Lung (tissue), 12 donors: Measurements from ENCODE around the gene DYNLT1. TPM values are rescaled to one million over a fixed set of nuclear protein-coding genes. Genes with fewer than 3 reads are reported as not detected.
"Not testable (repeated sequence)": the region's sequence is repeated elsewhere in the genome, so short reads cannot be mapped to it uniquely, and the experiment has no call there.

Experiments used
- ATAC-seq: fragments of 200-7000 bp; cut with Tn5 transposase; one replicate; pipeline ENCODE4 v1.9.1; 2020; ENCODE audit warnings: moderate number of reproducible peaks; ENCODE audit not compliant: insufficient read depth, low FRiP score
- DNase-seq, 3 donors: peaks; one replicate each; pipeline ENCODE4 v3.0.0-alpha.2; 2013 to 2017
- H3K27ac ChIP-seq, 2 donors: one replicate each; pipeline ENCODE4 v1.5.1; 2013; ENCODE audit warnings: mild to moderate bottlenecking in 2 of 2, moderate library complexity in 2 of 2, control low read depth in 1 of 2, inconsistent platforms in 1 of 2, low read depth in 1 of 2, low read length in 1 of 2
- H3K27me3 ChIP-seq, 3 donors: one replicate each; pipeline ENCODE4 v1.5.1; 2013; ENCODE audit warnings: low read length in 2 of 3; ENCODE audit not compliant: control insufficient read depth in 3 of 3, insufficient read depth in 3 of 3
- H3K36me3 ChIP-seq, 4 donors: one replicate each; pipeline ENCODE4 v1.5.1; 2013; ENCODE audit warnings: low read length in 4 of 4, mild to moderate bottlenecking in 1 of 4, moderate library complexity in 1 of 4; ENCODE audit not compliant: control insufficient read depth in 4 of 4, insufficient read depth in 4 of 4
- H3K4me1 ChIP-seq, 5 donors: one replicate each; pipeline ENCODE4 v1.5.1; 2013; ENCODE audit warnings: low read length in 5 of 5, mild to moderate bottlenecking in 2 of 5, moderate library complexity in 1 of 5; ENCODE audit not compliant: control insufficient read depth in 5 of 5, insufficient read depth in 5 of 5
- H3K4me3 ChIP-seq: one replicate; pipeline ENCODE4 v1.5.1; 2013; ENCODE audit warnings: mild to moderate bottlenecking, control low read depth, moderate library complexity
- H3K9ac ChIP-seq, 2 donors: one replicate each; pipeline ENCODE4 v1.5.1; 2013; ENCODE audit warnings: low read length in 2 of 2, control low read depth in 1 of 2; ENCODE audit not compliant: insufficient read depth in 1 of 2
- H3K9me3 ChIP-seq, 4 donors: one replicate each; pipeline ENCODE4 v1.5.1; 2013; ENCODE audit warnings: low read length in 3 of 4, mild to moderate bottlenecking in 1 of 4, moderate library complexity in 1 of 4; ENCODE audit not compliant: control insufficient read depth in 4 of 4, insufficient read depth in 3 of 4
- CTCF ChIP-seq: IDR thresholded peaks from 2 replicates; pipeline ENCODE4 v1.5.1; 2012; ENCODE audit warnings: mild to moderate bottlenecking; ENCODE audit errors: control extremely low read depth, extremely low read depth
- WGBS, 2 donors: extraction: QIAGEN DNeasy Blood & Tissue Kit; methylation state at CpG; one replicate each; pipeline ENCODE4 v1.1.7; 2013; 5-methylcytosine and 5-hydroxymethylcytosine counted together
- polyA plus RNA-seq, 2 donors: library from polyadenylated mRNA; stranded (reverse); fragments of 200-250 nt; gene quantifications; one replicate each; pipeline ENCODE4 v1.2.1, GENCODE V29; 2013
- total RNA-seq, 2 donors: library from RNA; depleted of rRNA in 1 of 2; stranded (reverse); fragments of >200 nt in 1 of 2; gene quantifications; one replicate each; pipeline ENCODE4 v1.2.1, GENCODE V29; 2014 to 2021
- donor health status: control.
- donor health status: control.
- donor health status: Bipolar disorder and iron deficiency.
- donor health status: healthy.
- donor health status: DM: yes; HTN: yes; CAD: no.

DYNLT1 gene
- total and polyA plus RNA-seq, 4 donors: 83.4 to 268 (median 199) TPM

DNA sequence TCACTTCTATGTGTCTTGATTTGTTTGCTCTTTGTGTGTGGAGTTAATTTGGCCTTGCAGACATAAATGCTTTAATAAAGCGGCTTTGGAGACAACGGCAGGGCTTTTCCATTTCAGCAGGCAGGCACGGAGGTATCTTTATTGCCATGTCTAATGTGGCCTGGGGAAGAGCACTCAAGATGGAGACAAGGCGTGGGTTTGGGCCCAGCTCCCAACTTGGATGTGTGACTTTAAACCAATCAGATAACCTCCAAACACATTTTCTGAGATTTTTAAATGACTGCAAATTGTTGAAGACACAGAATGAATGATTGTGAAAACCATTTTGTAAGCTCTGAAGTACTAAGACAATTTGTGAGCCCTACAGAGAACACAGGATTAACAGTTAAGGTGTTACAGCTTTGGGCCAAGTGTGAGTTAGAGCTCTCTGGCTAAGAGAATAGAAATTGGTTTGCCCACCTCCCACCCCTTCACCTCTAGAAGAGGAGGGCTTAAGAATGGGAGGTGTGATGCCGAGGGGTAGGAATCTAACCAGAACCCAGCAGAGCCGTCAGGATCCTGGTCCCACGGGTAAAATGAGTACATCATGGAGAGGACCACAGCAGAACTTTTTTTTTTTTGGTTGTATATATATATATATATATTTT, 9.0 kb downstream of the DYNLT1 start:
- Histone ChIP-seq H3K9ac (no peak overlapping the region), H3K27ac (no peak overlapping the region), H3K9me3 (no peaks in the 10 kb centered on the region), H3K36me3 (peaks cover 10 to 28% (median 15%) of the 10 kb centered on the region in 4 donors), H3K27me3 (no peaks in the 10 kb centered on the region), H3K4me3 (no peak overlapping the region), H3K4me1 (peaks cover 4 to 20% (median 9%) of the 10 kb centered on the region in 5 donors)
- ATAC-seq (no peak), DNase-seq (no peak)
- TF ChIP-seq CTCF: no peak
- WGBS, 2 donors: 96% methylated on average over 7 of the region's 7 CpGs

DNA sequence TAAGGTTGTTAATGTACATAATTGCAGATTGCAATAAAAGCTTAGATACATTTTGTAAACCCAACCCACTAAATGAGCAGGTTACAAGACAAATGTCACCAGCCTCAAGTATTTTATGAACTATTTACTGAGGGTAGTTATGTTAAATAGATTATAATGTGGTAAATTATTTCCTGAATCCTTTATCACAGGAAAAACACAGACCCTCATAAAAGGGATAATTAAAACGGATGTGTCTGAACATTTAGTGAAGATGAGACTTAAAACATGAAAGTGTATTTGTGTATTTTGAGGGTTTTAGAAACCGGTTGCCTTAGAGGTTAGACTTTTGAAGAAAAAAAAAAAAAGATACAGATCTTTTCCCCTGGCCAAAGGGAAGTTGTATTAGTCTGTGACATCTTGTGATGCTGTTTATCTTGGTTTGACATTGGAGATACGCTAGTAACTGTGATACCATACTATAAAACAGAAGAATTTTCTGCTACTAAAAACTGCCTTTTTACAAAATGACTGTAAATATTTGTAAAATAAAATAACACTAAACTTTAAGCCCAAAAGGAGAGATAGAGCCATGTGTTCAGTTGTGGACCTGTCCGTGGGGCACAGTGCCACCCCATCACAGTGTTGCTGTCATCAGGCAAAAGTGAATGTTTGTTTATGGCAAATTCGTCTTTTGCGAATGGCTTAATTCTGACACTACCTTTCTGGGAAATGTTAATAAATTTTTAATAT, 9.7 kb downstream of the DYNLT1 start:
- H3K9me3 ChIP-seq: no peaks in the 10 kb centered on the region
- peaks cover 10 to 26% (median 14%) of the 10 kb centered on the region in 4 donors for H3K36me3 ChIP-seq
- H3K27ac ChIP-seq: no peak overlapping the region
- H3K9ac ChIP-seq: no peak overlapping the region
- no peaks in the 10 kb centered on the region for H3K27me3 ChIP-seq
- no peak for TF ChIP-seq CTCF
- DNase-seq: no peak
- no peak for ATAC-seq
- H3K4me1 ChIP-seq: peaks cover 0 to 16% (median 9%) of the 10 kb centered on the region in 5 donors
- no peak overlapping the region for H3K4me3 ChIP-seq
- 76 to 77% methylated on average over 6 of the region's 6 CpGs for WGBS, 2 donors

GRCh38 chr6:158633127-158633526, 11.4 kb downstream of the DYNLT1 start:
- ATAC-seq: no peak
- Histone ChIP-seq H3K36me3 (peaks cover 10 to 30% (median 14%) of the 10 kb centered on the region in 4 donors), H3K4me1 (peaks cover 0 to 16% (median 9%) of the 10 kb centered on the region in 5 donors), H3K27me3 (no peaks in the 10 kb centered on the region), H3K9me3 (no peaks in the 10 kb centered on the region), H3K4me3 (no peak overlapping the region), H3K27ac (no peak overlapping the region), H3K9ac (no peak overlapping the region)
- DNase-seq: no peak
- TF ChIP-seq CTCF: no peak
- 88 to 96% methylated on average over 11 of the region's 11 CpGs for WGBS, 2 donors

DNA sequence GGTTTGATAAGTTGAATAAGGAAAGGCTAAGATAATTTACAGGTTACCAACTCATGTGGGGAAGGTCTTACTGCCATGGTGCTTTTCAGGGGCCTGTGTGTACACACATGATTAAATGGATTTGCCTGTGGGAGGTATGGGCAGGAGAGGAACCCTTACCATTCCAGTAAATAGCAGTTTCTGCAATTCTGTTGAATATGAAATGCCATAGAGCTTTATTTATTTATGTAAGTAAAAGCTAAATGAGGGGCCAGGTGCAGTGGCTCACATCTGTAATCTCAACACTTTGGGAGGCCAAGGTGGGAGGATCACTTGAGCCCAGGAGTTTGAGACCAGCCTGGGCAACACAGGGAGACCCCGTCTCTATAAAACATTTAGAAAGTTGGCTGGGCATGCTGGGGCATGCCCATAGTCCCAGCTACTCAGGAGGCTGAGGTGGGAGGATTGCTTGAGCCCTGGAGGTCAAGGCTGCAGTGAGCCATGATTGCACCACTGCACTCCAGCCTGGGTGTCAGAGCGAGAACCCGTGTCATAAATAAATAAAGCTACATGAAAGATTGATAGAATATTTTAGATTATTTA, 11.9 kb downstream of the DYNLT1 start:
- not testable (repeated sequence) for DNase-seq, H3K27me3 ChIP-seq, H3K27ac ChIP-seq, H3K9ac ChIP-seq, H3K4me3 ChIP-seq, H3K9me3 ChIP-seq, ATAC-seq
- Histone ChIP-seq H3K4me1 (peaks cover 0 to 21% (median 9%) of the 10 kb centered on the region in 5 donors), H3K36me3 (peaks cover 10 to 35% (median 14%) of the 10 kb centered on the region in 4 donors)
- 96% methylated on average over 3 of the region's 3 CpGs for WGBS, 2 donors
